SHP77 (cell line): ENCODE data around the gene PARD3.

Experiments
- DNase-seq, 2 experiments: peaks; one replicate each; lab custom pipeline; 2025; lab: John Stamatoyannopoulos, UW

PARD3 gene

GRCh38 chr10:34824870-34825269, 9.8 kb upstream of the PARD3 start:
- no peak for DNase-seq

- no peak for DNase-seq
These were observed 6.8 kb upstream of the PARD3 start for GRCh38 chr10:34821587-34822585.

GRCh38 chr10:34817586-34817985, 2.5 kb upstream of the PARD3 start:
- DNase-seq = no peak

- no peak for DNase-seq
These were observed 2.0 kb upstream of the PARD3 start for GRCh38 chr10:34817054-34817453.

- no peak for DNase-seq
These were observed 1.5 kb upstream of the PARD3 start for GRCh38 chr10:34816501-34817002.

- no peak for DNase-seq
These were observed 995 bp upstream of the PARD3 start for GRCh38 chr10:34816085-34816496.

GRCh38 chr10:34814913-34815184, 247 bp downstream of the PARD3 start:
- DNase-seq = no peak

GRCh38 chr10:34814223-34814912, 728 bp downstream of the PARD3 start:
- no peak for DNase-seq

- no peak for DNase-seq
These were observed 1.4 kb downstream of the PARD3 start for GRCh38 chr10:34813626-34814222.

GRCh38 chr10:34812771-34813170, 2.3 kb downstream of the PARD3 start:
- DNase-seq = no peak

- no peak for DNase-seq
These were observed 3.1 kb downstream of the PARD3 start for GRCh38 chr10:34811968-34812514.

GRCh38 chr10:34811126-34811967, 3.7 kb downstream of the PARD3 start:
- DNase-seq = no peak

- no peak for DNase-seq
These were observed 5.3 kb downstream of the PARD3 start for GRCh38 chr10:34809796-34810195.

GRCh38 chr10:34808801-34809745, 6.0 kb downstream of the PARD3 start:
- peak in 1 of 2 experiments; percentile 16 for DNase-seq

GRCh38 chr10:34808336-34808735, 6.8 kb downstream of the PARD3 start:
- DNase-seq = no peak

- DNase-seq = no peak
These were observed 10.8 kb downstream of the PARD3 start for GRCh38 chr10:34804306-34804705.

GRCh38 chr10:34802692-34803091, 12.4 kb downstream of the PARD3 start:
- DNase-seq = no peak

- no peak for DNase-seq
These were observed 13.9 kb downstream of the PARD3 start for GRCh38 chr10:34801097-34801733.

- DNase-seq = no peak
These were observed 14.5 kb downstream of the PARD3 start for GRCh38 chr10:34800624-34801023.

- no peak for DNase-seq
These were observed 16.4 kb downstream of the PARD3 start for GRCh38 chr10:34798654-34799053.
